NCI-H524 treated with DMSO at 0.1 percent for 48 hours (cell line): ENCODE data around the gene CERK.
"Not testable (repeated sequence)": the region's sequence is repeated elsewhere in the genome, so short reads cannot be mapped to it uniquely, and the experiment has no call there.

Source experiments
- DNase-seq: peaks from one replicate; lab custom pipeline; 2025; lab: John Stamatoyannopoulos, UW

The CERK gene

GRCh38 chr22:46661221-46661851, 76.7 kb downstream of the CERK start:
- no peak for DNase-seq

GRCh38 chr22:46660604-46661201, 77.3 kb downstream of the CERK start:
- no peak for DNase-seq

GRCh38 chr22:46659791-46660186, 78.3 kb downstream of the CERK start:
- no peak for DNase-seq

GRCh38 chr22:46659059-46659790, 78.8 kb downstream of the CERK start:
- no peak for DNase-seq

GRCh38 chr22:46657996-46658947, 79.8 kb downstream of the CERK start:
- no peak for DNase-seq

- no peak for DNase-seq
Observed at GRCh38 chr22:46657655-46657953, 80.4 kb downstream of the CERK start.

GRCh38 chr22:46656856-46657654, 81.0 kb downstream of the CERK start:
- no peak for DNase-seq

GRCh38 chr22:46655861-46656608, 82.0 kb downstream of the CERK start:
- DNase-seq = no peak

- no peak for DNase-seq
Observed at GRCh38 chr22:46654927-46655595, 83.0 kb downstream of the CERK start.

- no peak for DNase-seq
Observed at GRCh38 chr22:46654426-46654825, 83.6 kb downstream of the CERK start.

- DNase-seq = no peak
Observed at GRCh38 chr22:46653596-46653995, 84.5 kb downstream of the CERK start.

- no peak for DNase-seq
Observed at GRCh38 chr22:46652847-46653331, 85.2 kb downstream of the CERK start.

GRCh38 chr22:46652081-46652846, 85.8 kb downstream of the CERK start:
- DNase-seq = no peak

GRCh38 chr22:46651316-46651715, 86.7 kb downstream of the CERK start:
- no peak for DNase-seq

- DNase-seq = no peak
Observed at GRCh38 chr22:46650078-46650810, 87.8 kb downstream of the CERK start.

- no peak for DNase-seq
Observed at GRCh38 chr22:46649141-46650077, 88.6 kb downstream of the CERK start.

- DNase-seq = not testable (repeated sequence)
Observed at GRCh38 chr22:46648225-46648820, 89.7 kb downstream of the CERK start.
